ENCODE results near the gene CTDNEP1.

DNA sequence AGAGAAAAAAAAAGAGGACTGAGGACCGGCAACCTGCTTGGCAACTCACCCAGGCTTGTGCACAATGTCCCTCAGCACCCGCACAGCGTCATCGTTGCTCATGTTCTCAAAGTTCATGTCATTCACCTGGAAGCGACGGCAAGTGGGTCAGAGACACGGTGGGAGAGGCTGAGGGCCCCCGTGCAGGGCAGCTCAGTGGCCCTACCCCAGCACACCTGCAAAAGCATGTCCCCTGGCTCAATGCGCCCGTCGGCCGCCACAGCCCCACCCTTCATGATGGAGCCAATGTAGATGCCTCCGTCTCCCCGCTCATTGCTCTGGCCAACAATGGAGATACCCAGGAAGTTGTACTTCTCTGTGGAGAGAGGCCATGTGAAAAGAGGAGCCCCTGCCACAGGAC, 22.6 kb downstream of the CTDNEP1 start:
- TF ChIP-seq, protein P1, sequence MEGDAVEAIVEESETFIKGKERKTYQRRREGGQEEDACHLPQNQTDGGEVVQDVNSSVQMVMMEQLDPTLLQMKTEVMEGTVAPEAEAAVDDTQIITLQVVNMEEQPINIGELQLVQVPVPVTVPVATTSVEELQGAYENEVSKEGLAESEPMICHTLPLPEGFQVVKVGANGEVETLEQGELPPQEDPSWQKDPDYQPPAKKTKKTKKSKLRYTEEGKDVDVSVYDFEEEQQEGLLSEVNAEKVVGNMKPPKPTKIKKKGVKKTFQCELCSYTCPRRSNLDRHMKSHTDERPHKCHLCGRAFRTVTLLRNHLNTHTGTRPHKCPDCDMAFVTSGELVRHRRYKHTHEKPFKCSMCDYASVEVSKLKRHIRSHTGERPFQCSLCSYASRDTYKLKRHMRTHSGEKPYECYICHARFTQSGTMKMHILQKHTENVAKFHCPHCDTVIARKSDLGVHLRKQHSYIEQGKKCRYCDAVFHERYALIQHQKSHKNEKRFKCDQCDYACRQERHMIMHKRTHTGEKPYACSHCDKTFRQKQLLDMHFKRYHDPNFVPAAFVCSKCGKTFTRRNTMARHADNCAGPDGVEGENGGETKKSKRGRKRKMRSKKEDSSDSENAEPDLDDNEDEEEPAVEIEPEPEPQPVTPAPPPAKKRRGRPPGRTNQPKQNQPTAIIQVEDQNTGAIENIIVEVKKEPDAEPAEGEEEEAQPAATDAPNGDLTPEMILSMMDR (IDR thresholded peaks at IDR 0.05; ENCODE audit: borderline replicate concordance, extremely low read depth, low read length, poor library complexity, severe bottlenecking), result no peak
- no peak for TF ChIP-seq EZH2 (IDR thresholded peaks at IDR 0.05; ENCODE audit: borderline replicate concordance, low read depth, low read length, severe bottlenecking)

All from DND-41 (cell line).